Measurements from ENCODE around the gene PMVK.

DNA sequence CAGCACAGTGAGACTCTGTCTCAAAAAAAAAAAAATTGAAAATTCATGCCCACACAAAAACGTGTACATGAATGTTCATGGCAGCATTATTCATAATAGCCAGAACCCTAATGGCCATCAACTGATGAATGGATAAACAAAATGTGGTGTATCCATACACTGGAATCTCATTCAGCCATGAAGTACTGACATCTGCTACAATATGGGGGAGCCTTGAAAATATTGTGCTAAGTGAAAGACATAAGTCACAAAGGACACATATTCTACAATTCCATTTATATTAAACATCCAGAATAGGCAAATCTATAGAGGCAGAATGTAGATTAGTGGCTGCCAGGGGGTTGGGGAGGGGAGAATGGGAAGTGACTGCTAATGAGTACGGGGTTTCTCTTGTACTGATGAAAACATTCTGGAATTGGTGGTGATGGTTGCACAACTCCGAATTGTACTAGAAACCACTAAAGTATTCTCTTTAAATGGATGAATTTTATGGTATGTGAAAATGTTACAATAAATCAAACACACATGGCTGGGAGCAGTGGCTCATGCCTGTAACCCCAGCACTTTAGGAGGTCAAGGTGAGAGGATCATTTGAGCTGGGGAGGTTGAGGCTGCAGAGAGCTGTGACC is 33.5 kb downstream of the PMVK start:
- TF ChIP-seq, protein P1, sequence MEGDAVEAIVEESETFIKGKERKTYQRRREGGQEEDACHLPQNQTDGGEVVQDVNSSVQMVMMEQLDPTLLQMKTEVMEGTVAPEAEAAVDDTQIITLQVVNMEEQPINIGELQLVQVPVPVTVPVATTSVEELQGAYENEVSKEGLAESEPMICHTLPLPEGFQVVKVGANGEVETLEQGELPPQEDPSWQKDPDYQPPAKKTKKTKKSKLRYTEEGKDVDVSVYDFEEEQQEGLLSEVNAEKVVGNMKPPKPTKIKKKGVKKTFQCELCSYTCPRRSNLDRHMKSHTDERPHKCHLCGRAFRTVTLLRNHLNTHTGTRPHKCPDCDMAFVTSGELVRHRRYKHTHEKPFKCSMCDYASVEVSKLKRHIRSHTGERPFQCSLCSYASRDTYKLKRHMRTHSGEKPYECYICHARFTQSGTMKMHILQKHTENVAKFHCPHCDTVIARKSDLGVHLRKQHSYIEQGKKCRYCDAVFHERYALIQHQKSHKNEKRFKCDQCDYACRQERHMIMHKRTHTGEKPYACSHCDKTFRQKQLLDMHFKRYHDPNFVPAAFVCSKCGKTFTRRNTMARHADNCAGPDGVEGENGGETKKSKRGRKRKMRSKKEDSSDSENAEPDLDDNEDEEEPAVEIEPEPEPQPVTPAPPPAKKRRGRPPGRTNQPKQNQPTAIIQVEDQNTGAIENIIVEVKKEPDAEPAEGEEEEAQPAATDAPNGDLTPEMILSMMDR (IDR thresholded peaks at IDR 0.05; ENCODE audit: poor library complexity): no peak
- TF ChIP-seq EZH2 (IDR thresholded peaks at IDR 0.05; ENCODE audit: borderline replicate concordance): no peak
- no peak for TF ChIP-seq EZH2phosphoT487 (IDR thresholded peaks at IDR 0.05; ENCODE audit: low read depth, severe bottlenecking, unreplicated experiment)
